Measurements from ENCODE around the gene ZNF609.

- no peak for TF ChIP-seq POLR2A (IDR thresholded peaks at IDR 0.05)
- TF ChIP-seq CTCF (IDR thresholded peaks at IDR 0.05) = no peak
Observed at GRCh38 chr15:64698823-64699222, 238.4 kb downstream of the ZNF609 start.

Measured in body of pancreas (tissue), 4 donors.